ENCODE results near the gene ERG.

Gene ERG

DNA sequence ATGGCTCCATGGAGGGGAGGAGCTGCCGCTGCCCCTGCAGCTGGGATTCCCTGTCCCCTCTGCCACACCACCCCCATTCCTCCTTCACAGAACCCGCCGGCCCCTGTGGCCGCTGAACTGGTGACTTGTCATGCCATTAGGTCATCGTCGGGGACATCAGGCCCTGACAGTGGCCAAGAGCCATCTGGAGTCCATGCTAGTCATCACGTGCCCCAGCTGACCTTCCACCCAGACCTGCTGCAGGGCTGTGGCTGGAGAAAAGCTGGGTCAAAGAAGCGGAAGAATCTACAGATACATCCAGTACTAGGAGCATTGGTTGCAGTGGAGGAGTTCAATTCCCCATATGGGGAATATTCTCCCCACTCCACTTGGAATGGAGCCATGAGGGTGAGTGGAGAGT, 163.4 kb downstream of the ERG start:
- Histone ChIP-seq H3K36me3 (ENCODE audit: control insufficient read depth, insufficient read depth, low read length) (no peaks in the 10 kb centered on the region), H3K4me3 (ENCODE audit: insufficient read depth, low read depth, low read length, poor library complexity, severe bottlenecking) (no peak overlapping the region), H3K27ac (ENCODE audit: insufficient read depth, low read length, poor library complexity, severe bottlenecking) (no peak overlapping the region), H3K4me1 (ENCODE audit: control insufficient read depth, insufficient read depth, low read length, poor library complexity, severe bottlenecking) (no peaks in the 10 kb centered on the region), H3K27me3 (replicated peaks; ENCODE audit: control insufficient read depth, insufficient read depth, low read length, poor library complexity, severe bottlenecking) (no peaks in the 10 kb centered on the region), H3K9me3 (ENCODE audit: control insufficient read depth, low read length) (no peaks in the 10 kb centered on the region)
- no peak for DNase-seq

DNA sequence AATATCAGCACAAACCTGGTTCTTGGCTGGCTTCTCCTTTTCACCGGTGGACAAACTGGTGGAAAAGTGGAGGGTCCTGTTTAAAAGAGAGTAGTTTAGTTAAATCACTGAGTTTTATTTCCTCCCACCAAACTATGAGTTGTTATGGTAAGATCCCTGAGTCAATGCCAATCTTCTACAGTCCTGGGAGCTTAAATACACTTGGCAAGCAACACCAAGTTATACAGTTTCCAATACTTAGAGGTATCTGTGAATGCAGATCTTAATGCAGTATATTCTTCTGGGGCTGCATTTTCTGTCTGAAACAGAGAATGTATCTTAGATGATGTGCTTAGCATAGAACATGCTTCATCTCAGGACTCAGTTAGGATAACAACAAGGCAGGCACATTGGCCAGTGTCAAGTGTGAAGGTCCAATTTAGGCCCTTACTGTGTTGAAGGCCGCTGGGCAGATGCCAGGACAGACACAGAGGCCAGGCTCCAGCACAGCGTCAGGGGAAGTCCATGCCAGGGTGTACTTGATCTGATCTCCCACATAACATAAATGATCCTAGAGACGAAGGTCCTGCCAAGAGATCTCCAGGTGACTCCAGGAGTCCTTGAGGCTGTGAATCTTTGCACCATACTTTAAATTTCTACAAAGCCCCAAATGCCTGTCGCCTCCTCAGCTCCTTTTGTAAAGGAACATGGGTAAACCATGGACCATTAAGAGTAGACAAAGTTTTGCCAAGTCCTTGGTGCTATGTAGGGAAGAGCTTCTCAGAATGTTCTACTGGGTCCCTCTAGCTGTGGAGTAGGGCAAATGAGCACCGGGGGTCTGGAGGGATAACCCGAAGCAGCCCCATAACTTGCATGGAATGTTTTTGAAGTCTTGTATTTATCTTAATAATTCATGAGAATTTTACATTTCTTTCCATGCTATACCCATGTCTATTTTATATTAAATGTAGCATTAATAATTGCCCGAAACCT, 164.7 kb downstream of the ERG start:
- DNase-seq: no peak
- Histone ChIP-seq H3K27me3 (replicated peaks; ENCODE audit: control insufficient read depth, insufficient read depth, low read length, poor library complexity, severe bottlenecking) (no peaks in the 10 kb centered on the region), H3K27ac (ENCODE audit: insufficient read depth, low read length, poor library complexity, severe bottlenecking) (no peak overlapping the region)

DNA sequence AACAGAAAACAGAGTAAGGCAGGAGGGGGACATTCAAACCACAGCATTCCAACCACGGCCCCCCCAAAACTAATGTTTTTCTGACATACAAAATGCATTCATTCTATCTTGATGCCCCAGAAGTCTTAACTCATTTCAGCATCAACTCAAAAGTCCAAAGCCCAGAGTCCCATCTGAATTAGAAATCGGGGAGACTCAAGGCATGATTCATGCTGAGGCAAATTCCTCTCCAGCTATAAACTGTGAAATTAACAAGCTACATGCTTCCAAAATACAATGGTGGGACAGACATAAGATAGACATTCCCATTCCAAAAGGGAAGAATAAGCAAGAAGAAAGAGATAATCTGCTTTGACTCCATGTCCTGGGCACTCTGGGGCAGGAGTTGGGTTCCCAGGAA, 167.6 kb downstream of the ERG start:
- Histone ChIP-seq H3K4me3 (ENCODE audit: insufficient read depth, low read depth, low read length, poor library complexity, severe bottlenecking) (no peak overlapping the region), H3K36me3 (ENCODE audit: control insufficient read depth, insufficient read depth, low read length) (no peaks in the 10 kb centered on the region), H3K27ac (ENCODE audit: insufficient read depth, low read length, poor library complexity, severe bottlenecking) (no peak overlapping the region), H3K9me3 (ENCODE audit: control insufficient read depth, low read length) (no peaks in the 10 kb centered on the region), H3K27me3 (replicated peaks; ENCODE audit: control insufficient read depth, insufficient read depth, low read length, poor library complexity, severe bottlenecking) (no peaks in the 10 kb centered on the region), H3K4me1 (ENCODE audit: control insufficient read depth, insufficient read depth, low read length, poor library complexity, severe bottlenecking) (no peaks in the 10 kb centered on the region)
- DNase-seq: no peak

More for the DNA sequence above, 164.7 kb downstream of the ERG start:
- no peaks in the 10 kb centered on the region for H3K4me1 ChIP-seq (ENCODE audit: control insufficient read depth, insufficient read depth, low read length, poor library complexity, severe bottlenecking)
- H3K36me3 ChIP-seq (ENCODE audit: control insufficient read depth, insufficient read depth, low read length): no peaks in the 10 kb centered on the region
- no peak overlapping the region for H3K4me3 ChIP-seq (ENCODE audit: insufficient read depth, low read depth, low read length, poor library complexity, severe bottlenecking)
- H3K9me3 ChIP-seq (ENCODE audit: control insufficient read depth, low read length): no peaks in the 10 kb centered on the region

All from effector memory CD4-positive, alpha-beta T cell (primary cell).